ENCODE data around the gene ATP2A2.
"Not testable (repeated sequence)": the region's sequence is repeated elsewhere in the genome, so short reads cannot be mapped to it uniquely, and the experiment has no call there.

ATP2A2 gene

DNA sequence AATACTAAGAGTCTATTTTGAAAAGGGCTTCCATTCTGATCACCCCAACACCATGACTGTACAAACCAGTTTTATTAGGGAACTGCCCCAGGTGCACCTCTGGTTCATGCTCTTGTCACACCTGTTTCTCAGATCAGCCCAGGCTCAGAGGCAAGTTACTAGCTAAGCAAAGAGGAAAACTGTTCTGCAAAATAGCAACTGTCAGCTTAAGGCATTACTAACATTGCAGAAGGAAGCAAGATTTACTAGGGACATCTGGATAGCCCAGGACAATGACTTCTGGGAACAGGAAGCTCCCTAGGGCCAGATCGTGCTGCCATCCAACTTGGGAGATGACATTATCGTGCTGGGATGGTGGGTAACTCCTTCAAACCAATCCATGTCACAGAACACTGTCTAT is 92.4 kb downstream of the ATP2A2 start:
- H3K4me3 ChIP-seq (ENCODE audit: low read length), result no peak overlapping the region
- TF ChIP-seq, protein P1, sequence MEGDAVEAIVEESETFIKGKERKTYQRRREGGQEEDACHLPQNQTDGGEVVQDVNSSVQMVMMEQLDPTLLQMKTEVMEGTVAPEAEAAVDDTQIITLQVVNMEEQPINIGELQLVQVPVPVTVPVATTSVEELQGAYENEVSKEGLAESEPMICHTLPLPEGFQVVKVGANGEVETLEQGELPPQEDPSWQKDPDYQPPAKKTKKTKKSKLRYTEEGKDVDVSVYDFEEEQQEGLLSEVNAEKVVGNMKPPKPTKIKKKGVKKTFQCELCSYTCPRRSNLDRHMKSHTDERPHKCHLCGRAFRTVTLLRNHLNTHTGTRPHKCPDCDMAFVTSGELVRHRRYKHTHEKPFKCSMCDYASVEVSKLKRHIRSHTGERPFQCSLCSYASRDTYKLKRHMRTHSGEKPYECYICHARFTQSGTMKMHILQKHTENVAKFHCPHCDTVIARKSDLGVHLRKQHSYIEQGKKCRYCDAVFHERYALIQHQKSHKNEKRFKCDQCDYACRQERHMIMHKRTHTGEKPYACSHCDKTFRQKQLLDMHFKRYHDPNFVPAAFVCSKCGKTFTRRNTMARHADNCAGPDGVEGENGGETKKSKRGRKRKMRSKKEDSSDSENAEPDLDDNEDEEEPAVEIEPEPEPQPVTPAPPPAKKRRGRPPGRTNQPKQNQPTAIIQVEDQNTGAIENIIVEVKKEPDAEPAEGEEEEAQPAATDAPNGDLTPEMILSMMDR (conservative IDR thresholded peaks at IDR 0.05; ENCODE audit: low read depth, low read length), result no peak
- DNase-seq (ENCODE audit: low read depth), result no peak

DNA sequence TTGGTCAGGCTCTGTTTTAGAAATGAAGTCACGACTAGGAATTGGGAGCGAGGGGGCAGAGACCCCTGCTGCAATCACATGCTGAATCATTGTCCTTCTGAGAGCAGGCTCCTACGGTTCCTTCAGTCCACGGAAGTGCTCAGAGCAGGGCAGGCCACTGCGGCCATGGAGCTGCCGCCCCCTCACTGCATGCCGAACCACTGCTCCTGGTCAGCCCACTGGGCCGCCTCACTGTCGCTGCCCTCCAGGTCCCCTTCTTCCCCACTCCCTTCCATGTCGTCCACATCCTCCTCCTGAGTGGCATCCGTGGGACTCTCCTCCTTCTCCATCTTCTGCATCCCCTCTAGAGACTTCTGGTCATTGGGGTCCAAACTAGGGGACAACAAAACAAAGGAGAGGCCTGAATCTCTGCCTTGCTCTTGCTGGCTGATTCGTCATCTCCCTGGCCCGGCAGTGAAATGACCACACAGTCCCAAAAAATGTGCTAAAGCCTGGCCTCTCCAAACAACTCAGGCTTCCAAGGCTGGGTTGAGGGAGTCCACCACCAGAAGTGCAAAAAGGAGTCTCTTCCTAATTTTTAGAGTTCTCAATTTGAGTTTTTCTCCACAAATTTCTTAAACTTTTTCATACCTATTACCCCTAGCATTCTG is 93.0 kb downstream of the ATP2A2 start:
- H3K4me3 ChIP-seq (ENCODE audit: low read length), result no peak overlapping the region
- TF ChIP-seq, protein P1 (conservative IDR thresholded peaks at IDR 0.05; ENCODE audit: low read depth, low read length), result no peak
- DNase-seq (ENCODE audit: low read depth), result no peak

DNA sequence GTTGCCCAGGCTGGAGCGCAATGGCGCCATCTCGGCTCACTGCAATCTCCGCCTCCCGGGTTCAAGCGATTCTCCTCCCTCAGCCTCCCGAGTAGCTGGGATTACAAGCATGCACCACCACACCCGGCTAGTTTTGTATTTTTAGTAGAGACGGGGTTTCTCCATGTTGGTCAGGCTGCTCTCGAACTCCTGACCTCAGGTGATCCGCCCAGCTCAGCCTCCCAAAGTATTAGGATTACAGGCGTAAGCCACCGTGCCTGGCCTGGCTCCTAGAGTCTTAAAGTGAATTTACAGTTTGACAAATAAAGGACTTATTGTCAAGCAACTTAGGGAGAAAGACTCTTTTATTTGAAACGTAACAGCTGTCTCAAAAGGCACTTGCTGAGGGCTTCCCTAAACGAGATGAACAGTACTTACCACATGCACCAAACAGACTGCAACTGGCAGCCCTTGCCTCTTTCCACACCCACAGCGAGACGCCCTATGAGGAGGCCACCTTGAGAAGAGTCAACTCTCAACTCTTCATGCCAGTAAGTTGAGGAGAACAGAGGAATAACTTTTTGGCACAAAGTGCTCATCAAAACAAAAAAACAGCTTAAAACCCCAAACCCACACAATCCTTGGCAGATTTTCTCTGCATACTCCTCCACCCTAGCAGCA is 97.2 kb downstream of the ATP2A2 start:
- not testable (repeated sequence) for DNase-seq (ENCODE audit: low read depth); H3K4me3 ChIP-seq (ENCODE audit: low read length)

DNA sequence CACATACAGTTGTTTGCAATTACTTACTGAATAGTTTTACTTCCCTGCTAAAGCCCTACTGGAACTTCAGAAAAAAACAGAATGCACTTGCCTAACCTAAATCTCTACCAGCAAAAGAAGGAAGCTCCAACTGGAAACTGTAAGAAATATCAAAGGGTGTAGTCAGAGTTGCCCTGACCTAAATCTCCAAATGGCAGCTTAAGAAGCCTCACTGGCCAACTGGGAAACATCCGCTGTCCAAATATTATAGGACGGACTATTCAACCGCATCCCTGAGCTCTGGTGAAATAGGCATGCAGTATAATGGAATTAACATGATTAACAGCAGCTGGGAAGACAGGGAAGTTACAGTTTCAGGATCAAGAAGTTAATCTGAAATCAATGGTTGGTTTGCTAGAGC is 98.2 kb downstream of the ATP2A2 start:
- H3K4me3 ChIP-seq (ENCODE audit: low read length), result no peak overlapping the region
- TF ChIP-seq, protein P1 (conservative IDR thresholded peaks at IDR 0.05; ENCODE audit: low read depth, low read length), result no peak
- DNase-seq (ENCODE audit: low read depth), result no peak

DNA sequence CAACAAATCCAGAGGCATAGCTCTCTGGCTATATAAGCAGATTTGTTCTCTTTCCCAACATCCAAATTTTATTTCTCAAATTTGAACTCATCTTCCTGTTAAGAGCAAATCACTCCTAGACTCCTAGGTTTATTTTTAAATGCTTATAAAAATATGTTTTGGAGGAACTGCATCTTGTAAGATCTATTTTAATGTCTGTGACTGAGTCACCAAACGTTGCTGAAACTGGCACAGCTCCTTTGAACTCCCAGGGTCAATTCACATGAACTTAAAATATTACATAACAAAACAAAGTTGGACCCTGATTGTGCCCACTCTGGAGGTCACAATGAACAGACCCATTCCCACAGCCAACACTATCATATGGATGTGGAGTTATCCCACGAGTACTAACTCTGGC is 98.6 kb downstream of the ATP2A2 start:
- DNase-seq (ENCODE audit: low read depth), result no peak
- TF ChIP-seq, protein P1 (conservative IDR thresholded peaks at IDR 0.05; ENCODE audit: low read depth, low read length), result no peak
- no peak overlapping the region for H3K4me3 ChIP-seq (ENCODE audit: low read length)

DNA sequence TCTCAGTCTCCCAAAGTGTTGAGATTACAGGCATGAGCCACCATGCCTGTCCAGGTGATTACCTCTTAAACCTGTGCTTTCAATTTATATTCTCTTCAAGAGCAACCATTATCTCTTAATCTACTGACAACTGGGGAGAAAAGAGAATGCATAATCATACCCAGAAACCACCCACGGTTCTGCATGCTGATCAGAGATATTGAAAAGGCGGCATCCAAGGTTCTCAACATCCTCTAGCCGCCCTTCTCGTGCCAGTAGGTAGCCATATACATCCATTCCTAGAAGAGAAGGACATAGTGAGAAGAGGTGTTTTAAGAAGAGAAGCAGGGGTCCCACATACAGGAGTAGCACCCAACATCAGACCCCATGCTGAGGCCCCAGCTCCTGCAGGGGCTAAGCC is 101.6 kb downstream of the ATP2A2 start:
- TF ChIP-seq, protein P1 (conservative IDR thresholded peaks at IDR 0.05; ENCODE audit: low read depth, low read length), result no peak

More for the DNA sequence above, 101.6 kb downstream of the ATP2A2 start:
- H3K4me3 ChIP-seq (ENCODE audit: low read length), result no peak overlapping the region
- no peak for DNase-seq (ENCODE audit: low read depth)
